HepG2 (cell line): ENCODE data around the gene ZMAT2. TPM values are rescaled to one million over a fixed set of nuclear protein-coding genes. Genes with fewer than 3 reads are reported as not detected.

Source experiments
- CBFB ChIP-seq: sonication (generic); formaldehyde crosslinking; IDR thresholded peaks from 2 replicates; pipeline ENCODE4 v1.4.0; 2020; ENCODE audit warnings: missing genetic modification reagents
- DPF2 ChIP-seq: sonication (generic); formaldehyde crosslinking; IDR thresholded peaks from 2 replicates; pipeline ENCODE4 v1.4.0; 2020; ENCODE audit warnings: mild to moderate bottlenecking, low read depth, missing genetic modification reagents, borderline replicate concordance
- FOXJ3 ChIP-seq: sonication (generic); formaldehyde crosslinking; IDR thresholded peaks from 2 replicates; pipeline ENCODE4 v1.4.0; 2020; ENCODE audit warnings: missing genetic modification reagents, mild to moderate bottlenecking, borderline replicate concordance
- HCFC1 ChIP-seq: fragments of 150-350 bp; IDR thresholded peaks from 2 replicates; pipeline ENCODE4 v1.6.1; 2014; ENCODE audit warnings: low read depth, low read length
- MED1 ChIP-seq: sonication (generic); formaldehyde crosslinking; IDR thresholded peaks from 2 replicates; pipeline ENCODE4 v1.4.0; 2020; ENCODE audit warnings: missing genetic modification reagents
- NCOA1 ChIP-seq: sonication (generic); formaldehyde crosslinking; IDR thresholded peaks from 2 replicates; pipeline ENCODE4 v1.9.0; 2021; ENCODE audit warnings: missing genetic modification reagents
- NFIB ChIP-seq: sonication (generic); formaldehyde crosslinking; IDR thresholded peaks from 2 replicates; pipeline ENCODE4 v1.9.0; 2021; ENCODE audit warnings: missing genetic modification reagents, mild to moderate bottlenecking, borderline replicate concordance
- REPIN1 ChIP-seq: sonication (generic); formaldehyde crosslinking; IDR thresholded peaks from 2 replicates; pipeline ENCODE4 v1.8.0; 2022; ENCODE audit warnings: missing genetic modification reagents, low read depth, mild to moderate bottlenecking, borderline replicate concordance
- SIN3A ChIP-seq: IDR thresholded peaks from 2 replicates; pipeline ENCODE4 v1.6.1; 2011; ENCODE audit warnings: low read depth, mild to moderate bottlenecking, control low read depth, low read length, borderline replicate concordance
- SRY ChIP-seq: sonication (generic); formaldehyde crosslinking; IDR thresholded peaks from 2 replicates; pipeline ENCODE4 v1.8.0; 2022; ENCODE audit warnings: mild to moderate bottlenecking, missing genetic modification reagents
- YEATS2 ChIP-seq: sonication (generic); formaldehyde crosslinking; IDR thresholded peaks from 2 replicates; pipeline ENCODE4 v1.4.0; 2020; ENCODE audit warnings: missing genetic modification reagents, borderline replicate concordance
- ZNF205 ChIP-seq: IDR thresholded peaks from 2 replicates; pipeline ENCODE4 v1.6.1; 2018; ENCODE audit warnings: missing biosample characterization, missing genetic modification reagents
- ZNF496 ChIP-seq: sonication (generic); formaldehyde crosslinking; IDR thresholded peaks from 2 replicates; pipeline ENCODE4 v1.8.1; 2023; ENCODE audit warnings: mild to moderate bottlenecking, moderate library complexity, missing genetic modification reagents; ENCODE audit not compliant: insufficient replicate concordance
- ZNF570 ChIP-seq: sonication (generic); formaldehyde crosslinking; IDR thresholded peaks from 2 replicates; pipeline ENCODE4 v1.4.0; 2020; ENCODE audit warnings: mild to moderate bottlenecking, missing genetic modification reagents, borderline replicate concordance
- ZNF747 ChIP-seq: sonication (generic); formaldehyde crosslinking; IDR thresholded peaks from 2 replicates; pipeline ENCODE4 v1.8.1; 2023; ENCODE audit warnings: missing genetic modification reagents, mild to moderate bottlenecking, borderline replicate concordance
- ZNF841 ChIP-seq: sonication (generic); formaldehyde crosslinking; IDR thresholded peaks from 2 replicates; pipeline ENCODE4 v1.8.1; 2023; ENCODE audit warnings: missing genetic modification reagents, borderline replicate concordance
- polyA plus RNA-seq, 8 experiments: library from polyadenylated mRNA; depleted of rRNA in 3 of 8; stranded (reverse) in 7 of 8; unstranded in 1 of 8; fragments of >200 nt; fragmentation: Illumina TruSeq in 4 of 8; extraction: Trizol in 4 of 8; gene quantifications; 2 replicates each; pipeline versions ENCODE4 v1.2.1 to v1.2.3, GENCODE V29; 2011 to 2016; ENCODE audit warnings: low read depth in 4 of 8, missing spikeins in 1 of 8, mixed read lengths in 1 of 8; ENCODE audit not compliant: insufficient read depth in 1 of 8
- total RNA-seq, 5 experiments: library from RNA; depleted of rRNA; stranded (reverse); fragments of >200 nt; fragmentation: Illumina TruSeq; extraction: Trizol; gene quantifications; 2 replicates each; pipeline ENCODE4 v1.2.3, GENCODE V29; 2016; ENCODE audit warnings: low read depth in 1 of 5
- TF ChIP-seq, protein P1 (sequence below): sonication (generic); formaldehyde crosslinking; IDR thresholded peaks from 2 replicates; pipeline ENCODE4 v1.9.0; 2021; ENCODE audit warnings: missing genetic modification reagents, borderline replicate concordance
- TF ChIP-seq, protein P2 (sequence below): conservative IDR thresholded peaks from 2 replicates; pipeline ENCODE4 v1.6.1; 2018; ENCODE audit warnings: missing genetic modification reagents
- TF ChIP-seq, protein P3 (sequence below): sonication (generic); formaldehyde crosslinking; IDR thresholded peaks from 2 replicates; pipeline ENCODE4 v1.4.0; 2020; ENCODE audit warnings: missing genetic modification reagents

ZMAT2 gene
- total and polyA plus RNA-seq, 2 of the 13 experiments (the other 11 are each of a cell fraction or from before 2014, with no cell fraction given): 35.4 to 92.8 TPM

DNA sequence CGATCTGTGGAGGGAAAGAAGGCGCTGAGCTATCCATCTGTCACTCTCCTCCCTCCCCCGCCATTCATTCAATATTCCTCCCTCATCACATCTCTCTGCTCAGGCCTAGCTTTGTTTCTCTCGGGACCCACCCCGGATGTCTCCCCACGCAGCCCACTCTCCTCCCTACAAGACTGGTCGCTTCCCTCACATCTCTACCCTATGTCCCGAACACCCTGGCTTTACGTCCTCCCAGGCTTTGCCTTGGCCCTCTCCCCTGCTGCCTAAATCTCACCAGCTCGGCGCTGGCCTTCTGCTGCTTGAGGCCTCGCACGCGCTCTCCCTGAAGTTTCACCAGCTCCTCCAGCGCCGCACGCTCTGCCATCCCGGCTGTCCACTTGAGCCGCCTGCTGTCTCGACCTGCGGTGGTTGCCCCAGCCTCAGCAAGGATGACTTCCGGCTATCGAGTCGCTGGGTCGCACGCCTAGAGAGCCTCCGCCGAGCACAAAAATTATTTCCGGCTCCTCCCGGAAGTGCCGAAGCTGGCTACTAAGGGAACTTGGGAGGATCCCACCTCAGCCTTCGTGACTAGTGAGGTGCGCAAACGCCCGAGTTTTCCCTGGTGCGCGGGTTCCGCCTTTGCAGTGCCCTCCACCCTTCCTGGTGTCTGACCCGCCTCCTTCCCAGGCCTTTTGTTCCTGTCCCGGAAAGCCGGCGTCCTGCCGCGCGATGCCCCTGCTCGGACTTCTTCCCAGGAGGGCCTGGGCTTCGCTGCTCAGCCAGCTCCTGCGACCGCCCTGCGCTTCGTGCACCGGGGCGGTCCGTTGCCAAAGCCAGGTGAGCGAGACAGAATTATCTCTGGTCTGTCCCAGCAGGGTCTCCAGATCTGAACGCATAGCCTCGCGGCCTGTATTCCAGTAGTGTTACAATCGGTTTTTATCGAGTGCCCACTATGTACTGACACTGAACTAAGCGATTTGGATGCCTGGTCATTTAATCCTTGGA lies 9.0 kb upstream of the ZMAT2 start, which contains the start of the genes HARS1 and HARS2 (continued):
- TF ChIP-seq, protein P1, sequence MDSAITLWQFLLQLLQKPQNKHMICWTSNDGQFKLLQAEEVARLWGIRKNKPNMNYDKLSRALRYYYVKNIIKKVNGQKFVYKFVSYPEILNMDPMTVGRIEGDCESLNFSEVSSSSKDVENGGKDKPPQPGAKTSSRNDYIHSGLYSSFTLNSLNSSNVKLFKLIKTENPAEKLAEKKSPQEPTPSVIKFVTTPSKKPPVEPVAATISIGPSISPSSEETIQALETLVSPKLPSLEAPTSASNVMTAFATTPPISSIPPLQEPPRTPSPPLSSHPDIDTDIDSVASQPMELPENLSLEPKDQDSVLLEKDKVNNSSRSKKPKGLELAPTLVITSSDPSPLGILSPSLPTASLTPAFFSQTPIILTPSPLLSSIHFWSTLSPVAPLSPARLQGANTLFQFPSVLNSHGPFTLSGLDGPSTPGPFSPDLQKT: no peak; the same call in 1 of the 2 replicates
- TF ChIP-seq FOXJ3 (peak; percentile 73; the same call in 1 of the 2 replicates), REPIN1 (CRISPR knock-in tag) (peak; percentile 86), ZNF496 (CRISPR knock-in tag) (no peak), ZNF205 (peak; percentile 17; the same call in 1 of the 2 replicates), MED1 (CRISPR knock-in tag) (peak; percentile 84), CBFB (CRISPR knock-in tag) (peak; percentile 45; the same call in 1 of the 2 replicates), SIN3A (no peak; the same call in none of the 2 replicates), ZNF747 (CRISPR knock-in tag) (no peak; the same call in 1 of the 2 replicates), HCFC1 (peak; percentile 41; the same call in 1 of the 2 replicates), SRY (CRISPR knock-in tag) (0 out of 2 replicates have a peak, but pooled peaks have one; percentile 37), ZNF570 (CRISPR knock-in tag) (no peak), DPF2 (CRISPR knock-in tag) (no peak), ZNF841 (CRISPR knock-in tag) (no peak), NFIB (CRISPR knock-in tag) (no peak), NCOA1 (CRISPR knock-in tag) (no peak), YEATS2 (CRISPR knock-in tag) (peak; percentile 97)
- TF ChIP-seq, protein P2, sequence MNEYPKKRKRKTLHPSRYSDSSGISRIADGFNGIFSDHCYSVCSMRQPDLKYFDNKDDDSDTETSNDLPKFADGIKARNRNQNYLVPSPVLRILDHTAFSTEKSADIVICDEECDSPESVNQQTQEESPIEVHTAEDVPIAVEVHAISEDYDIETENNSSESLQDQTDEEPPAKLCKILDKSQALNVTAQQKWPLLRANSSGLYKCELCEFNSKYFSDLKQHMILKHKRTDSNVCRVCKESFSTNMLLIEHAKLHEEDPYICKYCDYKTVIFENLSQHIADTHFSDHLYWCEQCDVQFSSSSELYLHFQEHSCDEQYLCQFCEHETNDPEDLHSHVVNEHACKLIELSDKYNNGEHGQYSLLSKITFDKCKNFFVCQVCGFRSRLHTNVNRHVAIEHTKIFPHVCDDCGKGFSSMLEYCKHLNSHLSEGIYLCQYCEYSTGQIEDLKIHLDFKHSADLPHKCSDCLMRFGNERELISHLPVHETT (CRISPR knock-in tag): peak; percentile 70; the same call in 1 of the 2 replicates
- TF ChIP-seq, protein P3, sequence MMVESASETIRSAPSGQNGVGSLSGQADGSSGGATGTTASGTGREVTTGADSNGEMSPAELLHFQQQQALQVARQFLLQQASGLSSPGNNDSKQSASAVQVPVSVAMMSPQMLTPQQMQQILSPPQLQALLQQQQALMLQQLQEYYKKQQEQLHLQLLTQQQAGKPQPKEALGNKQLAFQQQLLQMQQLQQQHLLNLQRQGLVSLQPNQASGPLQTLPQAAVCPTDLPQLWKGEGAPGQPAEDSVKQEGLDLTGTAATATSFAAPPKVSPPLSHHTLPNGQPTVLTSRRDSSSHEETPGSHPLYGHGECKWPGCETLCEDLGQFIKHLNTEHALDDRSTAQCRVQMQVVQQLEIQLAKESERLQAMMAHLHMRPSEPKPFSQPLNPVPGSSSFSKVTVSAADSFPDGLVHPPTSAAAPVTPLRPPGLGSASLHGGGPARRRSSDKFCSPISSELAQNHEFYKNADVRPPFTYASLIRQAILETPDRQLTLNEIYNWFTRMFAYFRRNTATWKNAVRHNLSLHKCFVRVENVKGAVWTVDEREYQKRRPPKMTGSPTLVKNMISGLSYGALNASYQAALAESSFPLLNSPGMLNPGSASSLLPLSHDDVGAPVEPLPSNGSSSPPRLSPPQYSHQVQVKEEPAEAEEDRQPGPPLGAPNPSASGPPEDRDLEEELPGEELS (CRISPR knock-in tag): peak; percentile 58; the same call in 1 of the 2 replicates
